H9 (cell line): ENCODE results near the gene ZNF12. TPM values are rescaled to one million over a fixed set of nuclear protein-coding genes. Genes with fewer than 3 reads are reported as not detected.
A peak's percentile ranks its signal among the peaks of the same experiment; 100 is the strongest.

Experiments
- DNase-seq: peaks from one replicate; pipeline ENCODE4 v3.0.0-alpha.2; 2017
- H2AFZ ChIP-seq: one replicate; pipeline ENCODE4 v1.6.1; 2013; ENCODE audit warnings: mild to moderate bottlenecking, low read length, control low read depth, moderate library complexity
- H2AK5ac ChIP-seq: 2 replicates; pipeline ENCODE4 v1.6.1; 2013; ENCODE audit warnings: low read length, control low read depth, mixed read lengths; ENCODE audit not compliant: insufficient read length
- H2BK120ac ChIP-seq: one replicate; pipeline ENCODE4 v1.6.1; 2013; ENCODE audit warnings: low read depth, mild to moderate bottlenecking, low read length, control low read depth, inconsistent platforms; ENCODE audit not compliant: poor library complexity, severe bottlenecking
- H2BK12ac ChIP-seq: 2 replicates; pipeline ENCODE4 v1.6.1; 2013; ENCODE audit warnings: low read length, control low read depth, mixed read lengths, low read depth; ENCODE audit not compliant: insufficient read length
- H2BK15ac ChIP-seq: 2 replicates; pipeline ENCODE4 v1.6.1; 2013; ENCODE audit warnings: low read depth, low read length, control low read depth
- H2BK20ac ChIP-seq: one replicate; pipeline ENCODE4 v1.6.1; 2013; ENCODE audit warnings: low read depth, mild to moderate bottlenecking, low read length, control low read depth, inconsistent platforms; ENCODE audit not compliant: poor library complexity, severe bottlenecking
- H2BK5ac ChIP-seq: 2 replicates; pipeline ENCODE4 v1.6.1; 2013; ENCODE audit warnings: low read length, control low read depth, mixed read lengths; ENCODE audit not compliant: insufficient read length
- H3K14ac ChIP-seq: 2 replicates; pipeline ENCODE4 v1.6.1; 2013; ENCODE audit warnings: low read length, control low read depth; ENCODE audit not compliant: insufficient read depth
- H3K18ac ChIP-seq: 2 replicates; pipeline ENCODE4 v1.6.1; 2013; ENCODE audit warnings: low read depth, mild to moderate bottlenecking, mixed read lengths, low read length, control low read depth; ENCODE audit not compliant: insufficient read length
- H3K23ac ChIP-seq: 2 replicates; pipeline ENCODE4 v1.6.1; 2013; ENCODE audit warnings: low read length, control low read depth, mixed read lengths, low read depth; ENCODE audit not compliant: insufficient read length
- H3K23me2 ChIP-seq: 2 replicates; pipeline ENCODE4 v1.6.1; 2013; ENCODE audit warnings: low read depth, mild to moderate bottlenecking, mixed read lengths, low read length, control low read depth; ENCODE audit not compliant: insufficient read length, poor library complexity, severe bottlenecking
- H3K27ac ChIP-seq: 2 replicates; pipeline ENCODE4 v1.5.1; 2013; ENCODE audit warnings: low read length, control low read depth, mixed read lengths, low read depth; ENCODE audit not compliant: insufficient read length
- H3K27me3 ChIP-seq: 2 replicates; pipeline ENCODE4 v1.6.1; 2013; ENCODE audit warnings: low read length, control low read depth, inconsistent platforms; ENCODE audit not compliant: insufficient read depth
- H3K4ac ChIP-seq: 2 replicates; pipeline ENCODE4 v1.6.1; 2013; ENCODE audit warnings: low read depth, mild to moderate bottlenecking, control low read depth, inconsistent platforms, low read length, moderate library complexity
- H3K4me1 ChIP-seq: 2 replicates; pipeline ENCODE4 v1.6.1; 2013; ENCODE audit warnings: low read length, control low read depth, inconsistent platforms; ENCODE audit not compliant: insufficient read depth
- H3K4me2 ChIP-seq: 2 replicates; pipeline ENCODE4 v1.6.1; 2013; ENCODE audit warnings: low read length, control low read depth, mixed read lengths; ENCODE audit not compliant: insufficient read length, insufficient read depth
- H3K56ac ChIP-seq: 2 replicates; pipeline ENCODE4 v1.6.1; 2013; ENCODE audit warnings: low read depth, mild to moderate bottlenecking, mixed read lengths, low read length, control low read depth; ENCODE audit not compliant: insufficient read length
- H3K79me1 ChIP-seq: 2 replicates; pipeline ENCODE4 v1.6.1; 2013; ENCODE audit warnings: low read depth, mild to moderate bottlenecking, moderate library complexity, low read length, control low read depth, inconsistent platforms; ENCODE audit not compliant: insufficient read depth, poor library complexity, severe bottlenecking
- H3K79me2 ChIP-seq: 2 replicates; pipeline ENCODE4 v1.6.1; 2013; ENCODE audit warnings: low read length, control low read depth, inconsistent platforms; ENCODE audit not compliant: insufficient read depth
- H3K9ac ChIP-seq: 2 replicates; pipeline ENCODE4 v1.6.1; 2013; ENCODE audit warnings: low read length, control low read depth, mixed read lengths; ENCODE audit not compliant: insufficient read length; ENCODE audit errors: extremely low read depth
- H3K9me3 ChIP-seq: one replicate; pipeline ENCODE4 v1.6.1; 2013; ENCODE audit warnings: low read depth, low read length, inconsistent platforms; ENCODE audit not compliant: control insufficient read depth
- H3T11ph ChIP-seq: one replicate; pipeline ENCODE4 v1.6.1; 2013; ENCODE audit warnings: mild to moderate bottlenecking, low read length, control low read depth, inconsistent platforms
- H4K20me1 ChIP-seq: one replicate; pipeline ENCODE4 v1.6.1; 2013; ENCODE audit not compliant: control insufficient read depth, insufficient read length, insufficient read depth
- H4K5ac ChIP-seq: 2 replicates; pipeline ENCODE4 v1.6.1; 2013; ENCODE audit warnings: low read depth, mild to moderate bottlenecking, mixed read lengths, low read length, control low read depth; ENCODE audit not compliant: insufficient read length
- H4K8ac ChIP-seq: replicated peaks from 2 replicates; pipeline ENCODE4 v1.6.1; 2013; ENCODE audit warnings: low read length, control low read depth, mixed read lengths, low read depth; ENCODE audit not compliant: insufficient read length
- H4K91ac ChIP-seq: 2 replicates; pipeline ENCODE4 v1.6.1; 2013; ENCODE audit warnings: low read depth, mild to moderate bottlenecking, moderate library complexity, mixed read lengths, low read length, control low read depth; ENCODE audit not compliant: insufficient read length
- H3K27ac Mint-ChIP-seq, 3 experiments: 2 replicates in 2 of 3; 3 replicates in 1 of 3; pipeline ENCODE4 v1.8.0; 2020 to 2021; ENCODE audit warnings: mixed read lengths in 3 of 3, mild to moderate bottlenecking in 1 of 3, moderate library complexity in 1 of 3
- H3K27me3 Mint-ChIP-seq: 2 replicates; pipeline ENCODE4 v1.8.0; 2021; ENCODE audit warnings: low read depth, mild to moderate bottlenecking, moderate library complexity, mixed read lengths
- H3K36me3 Mint-ChIP-seq, 3 experiments: 2 replicates in 2 of 3; 3 replicates in 1 of 3; pipeline ENCODE4 v1.8.0; 2020 to 2021; ENCODE audit warnings: low read depth in 3 of 3, mixed read lengths in 3 of 3; ENCODE audit not compliant: insufficient read depth in 1 of 3
- H3K4me1 Mint-ChIP-seq, 2 experiments: 2 replicates each; pipeline ENCODE4 v1.8.0; 2020; ENCODE audit warnings: mixed read lengths in 2 of 2
- H3K4me3 Mint-ChIP-seq, 2 experiments: 2 replicates in 1 of 2; 3 replicates in 1 of 2; pipeline ENCODE4 v1.8.0; 2020 to 2021; ENCODE audit warnings: mild to moderate bottlenecking in 2 of 2, mixed read lengths in 2 of 2, moderate library complexity in 1 of 2
- H3K9me3 Mint-ChIP-seq, 2 experiments: 2 replicates in 1 of 2; 3 replicates in 1 of 2; pipeline ENCODE4 v1.8.0; 2020; ENCODE audit warnings: mild to moderate bottlenecking in 2 of 2, mixed read lengths in 2 of 2, moderate library complexity in 1 of 2
- WGBS: extraction: QIAGEN DNeasy Blood & Tissue Kit; methylation state at CpG from one replicate; pipeline ENCODE4 v1.1.7; 2013; ENCODE audit warnings: missing lambda C conversion rate, low lambda C conversion rate, mixed read lengths; ENCODE audit not compliant: insufficient read length; ENCODE audit errors: extremely low coverage; 5-methylcytosine and 5-hydroxymethylcytosine counted together
- total RNA-seq: library from RNA; stranded (reverse); gene quantifications from 2 replicates; pipeline ENCODE4 v1.2.1, GENCODE V29; 2021
- TF ChIP-seq, protein P1 (sequence below): fragments of 200-600 bp; sonication (generic); conservative IDR thresholded peaks from 3 replicates; pipeline ENCODE4 v1.8.0; 2021; ENCODE audit warnings: antibody characterized with exemption, mild to moderate bottlenecking

Gene ZNF12
- total RNA-seq, 1 experiment from 2014 or later: 19.1 TPM

DNA sequence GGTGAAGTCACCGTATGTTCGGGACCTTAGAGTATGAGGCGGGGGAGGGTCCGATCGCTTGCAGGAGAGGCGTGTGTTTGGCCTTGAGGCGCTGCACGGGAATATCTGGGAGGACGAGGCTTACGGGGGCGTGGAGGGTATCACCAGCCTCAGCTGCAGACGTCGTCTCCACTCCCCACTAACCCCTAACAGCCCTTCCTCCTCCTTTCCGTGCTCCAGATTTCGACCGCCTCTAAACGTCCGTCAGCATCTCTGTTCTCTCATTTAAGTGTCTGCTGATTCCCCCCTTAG, 23.5 kb upstream of the ZNF12 start:
- H3K23ac ChIP-seq: no peak overlapping the region
- H3K36me3 Mint-ChIP-seq: peaks cover 30 to 38% (median 35%) of the 10 kb centered on the region in 3 experiments
- peaks cover 13% of the 10 kb centered on the region for H3K27me3 Mint-ChIP-seq
- no peak overlapping the region for H2BK20ac ChIP-seq
- no peak for DNase-seq
- H3K27ac Mint-ChIP-seq: peak overlapping the region in 1 of 3 experiments; percentile 77; a peak in 2 of 7 replicates
- TF ChIP-seq, protein P1, sequence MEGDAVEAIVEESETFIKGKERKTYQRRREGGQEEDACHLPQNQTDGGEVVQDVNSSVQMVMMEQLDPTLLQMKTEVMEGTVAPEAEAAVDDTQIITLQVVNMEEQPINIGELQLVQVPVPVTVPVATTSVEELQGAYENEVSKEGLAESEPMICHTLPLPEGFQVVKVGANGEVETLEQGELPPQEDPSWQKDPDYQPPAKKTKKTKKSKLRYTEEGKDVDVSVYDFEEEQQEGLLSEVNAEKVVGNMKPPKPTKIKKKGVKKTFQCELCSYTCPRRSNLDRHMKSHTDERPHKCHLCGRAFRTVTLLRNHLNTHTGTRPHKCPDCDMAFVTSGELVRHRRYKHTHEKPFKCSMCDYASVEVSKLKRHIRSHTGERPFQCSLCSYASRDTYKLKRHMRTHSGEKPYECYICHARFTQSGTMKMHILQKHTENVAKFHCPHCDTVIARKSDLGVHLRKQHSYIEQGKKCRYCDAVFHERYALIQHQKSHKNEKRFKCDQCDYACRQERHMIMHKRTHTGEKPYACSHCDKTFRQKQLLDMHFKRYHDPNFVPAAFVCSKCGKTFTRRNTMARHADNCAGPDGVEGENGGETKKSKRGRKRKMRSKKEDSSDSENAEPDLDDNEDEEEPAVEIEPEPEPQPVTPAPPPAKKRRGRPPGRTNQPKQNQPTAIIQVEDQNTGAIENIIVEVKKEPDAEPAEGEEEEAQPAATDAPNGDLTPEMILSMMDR: no peak
- H3K4ac ChIP-seq: no peak overlapping the region
- H2BK5ac ChIP-seq: no peak overlapping the region
- H3K56ac ChIP-seq: no peak overlapping the region
- H3K27me3 ChIP-seq: no peaks in the 10 kb centered on the region
- no peak overlapping the region for H3K27ac ChIP-seq
- no peaks in the 10 kb centered on the region for H4K20me1 ChIP-seq
- H2BK120ac ChIP-seq: no peak overlapping the region
- H3K23me2 ChIP-seq: peaks cover 5% of the 10 kb centered on the region
- peak overlapping the region; percentile 62 for H3K9ac ChIP-seq
- H3K9me3 Mint-ChIP-seq: no peaks in the 10 kb centered on the region; a peak in 2 of 5 replicates
- H3K14ac ChIP-seq: no peak overlapping the region
- H3K79me2 ChIP-seq: peaks cover 1% of the 10 kb centered on the region; the same call in 1 of the 2 replicates
- peaks cover 7 to 24% of the 10 kb centered on the region in 2 experiments for H3K4me1 Mint-ChIP-seq
- no peaks in the 10 kb centered on the region for H3K9me3 ChIP-seq
- H2AFZ ChIP-seq: no peak overlapping the region
- H4K8ac ChIP-seq: no peak overlapping the region
- no CpG with 5 or more reads among the region's 18 CpGs for WGBS
- H3K18ac ChIP-seq: no peak overlapping the region
- no peak overlapping the region for H3T11ph ChIP-seq
- no peaks in the 10 kb centered on the region for H3K4me1 ChIP-seq
- H2BK12ac ChIP-seq: no peak overlapping the region
- H2BK15ac ChIP-seq: no peak overlapping the region
- no peak overlapping the region for H4K91ac ChIP-seq
- peak overlapping the region; percentile 63 for H3K4me2 ChIP-seq
- no peak overlapping the region for H4K5ac ChIP-seq
- no peaks in the 10 kb centered on the region for H3K79me1 ChIP-seq
- H2AK5ac ChIP-seq: no peak overlapping the region
- peak overlapping the region; percentile 88 to 90 for H3K4me3 Mint-ChIP-seq
